T-helper 2 cell treated with Interferon-gamma antibody and Interleukin-4, amounts not matched to agents 5 μg/mL and 100 μg/mL, for 36 hours (primary cell): ENCODE measurements around the gene FAU.

Experiments used
- DNase-seq: peaks from one replicate; pipeline ENCODE4 v3.0.0; 2021; ENCODE audit warnings: low spot score
- H3K27ac Mint-ChIP-seq: one replicate; pipeline ENCODE4 v1.8.0; 2021; ENCODE audit warnings: mild to moderate bottlenecking, mixed read lengths
- H3K27me3 Mint-ChIP-seq: one replicate; pipeline ENCODE4 v1.8.0; 2021; ENCODE audit warnings: low read depth, mixed read lengths
- H3K36me3 Mint-ChIP-seq: one replicate; pipeline ENCODE4 v1.8.0; 2021; ENCODE audit warnings: low read depth, mixed read lengths
- H3K4me1 Mint-ChIP-seq: one replicate; pipeline ENCODE4 v1.8.0; 2021; ENCODE audit warnings: low read depth, mixed read lengths
- H3K4me3 Mint-ChIP-seq: one replicate; pipeline ENCODE4 v1.8.0; 2022; ENCODE audit warnings: mild to moderate bottlenecking, moderate library complexity, mixed read lengths
- H3K9me3 Mint-ChIP-seq: one replicate; pipeline ENCODE4 v1.8.0; 2021; ENCODE audit warnings: mixed read lengths

Gene FAU

GRCh38 chr11:65121865-65122696 is at the start of gene FAU, which contains the start of gene MRPL49:
Gene FAU, minus strand, starts transcription at chr11:65122134. Its CDS starts 321 bp downstream, at chr11:65121813.
Gene MRPL49, plus strand, starts transcription at chr11:65122321. Its CDS starts 26 bp downstream, at chr11:65122347.
- H3K27me3 Mint-ChIP-seq, result no peaks in the 10 kb centered on the region
- H3K9me3 Mint-ChIP-seq, result no peaks in the 10 kb centered on the region
- peaks cover 54% of the 10 kb centered on the region for H3K36me3 Mint-ChIP-seq

GRCh38 chr11:65170058-65170534 is 48.2 kb upstream of the FAU start, which contains the start of gene SPDYC:
Gene SPDYC, plus strand, starts transcription at chr11:65170233. Its CDS starts 1,125 bp downstream, at chr11:65171358.
- peaks cover 11% of the 10 kb centered on the region for H3K4me1 Mint-ChIP-seq

More at GRCh38 chr11:65121865-65122696, at the start of gene FAU, which contains the start of gene MRPL49:
- Mint-ChIP-seq H3K4me3 (peak within 1 kb of the TSS; percentile 99), H3K4me1 (peaks cover 26% of the 10 kb centered on the region), H3K27ac (peak within 1 kb of the TSS; percentile 99)
- peak; percentile 99 for DNase-seq

GRCh38 chr11:65169164-65169641 is 47.3 kb upstream of the FAU start:
- Mint-ChIP-seq H3K9me3 (no peaks in the 10 kb centered on the region), H3K27ac (peak overlapping the region; percentile 87), H3K27me3 (no peaks in the 10 kb centered on the region), H3K36me3 (no peaks in the 10 kb centered on the region), H3K4me3 (no peak overlapping the region), H3K4me1 (peaks cover 11% of the 10 kb centered on the region)
- no peak for DNase-seq

More at GRCh38 chr11:65170058-65170534, 48.2 kb upstream of the FAU start, which contains the start of gene SPDYC:
- Mint-ChIP-seq H3K27ac (peak within 1 kb of the TSS; percentile 87), H3K27me3 (no peaks in the 10 kb centered on the region), H3K36me3 (no peaks in the 10 kb centered on the region), H3K4me3 (no peak within 1 kb of the TSS), H3K9me3 (no peaks in the 10 kb centered on the region)
- no peak for DNase-seq

- no peaks in the 10 kb centered on the region for H3K27me3 Mint-ChIP-seq
- H3K9me3 Mint-ChIP-seq, result no peaks in the 10 kb centered on the region
- no peak for DNase-seq
- peaks cover 11% of the 10 kb centered on the region for H3K4me1 Mint-ChIP-seq
- H3K4me3 Mint-ChIP-seq, result no peak overlapping the region
- H3K27ac Mint-ChIP-seq, result no peak overlapping the region
- H3K36me3 Mint-ChIP-seq, result no peaks in the 10 kb centered on the region
Observed at GRCh38 chr11:65167656-65168055, 45.7 kb upstream of the FAU start.

GRCh38 chr11:65166893-65167292 is 45.0 kb upstream of the FAU start:
- no peak for DNase-seq
- Mint-ChIP-seq H3K36me3 (no peaks in the 10 kb centered on the region), H3K9me3 (no peaks in the 10 kb centered on the region), H3K4me3 (no peak overlapping the region), H3K27ac (no peak overlapping the region), H3K27me3 (no peaks in the 10 kb centered on the region), H3K4me1 (peaks cover 11% of the 10 kb centered on the region)

GRCh38 chr11:65165410-65166317 is 43.7 kb upstream of the FAU start:
- DNase-seq, result no peak
- Mint-ChIP-seq H3K36me3 (no peaks in the 10 kb centered on the region), H3K27me3 (peaks cover 2% of the 10 kb centered on the region), H3K9me3 (no peaks in the 10 kb centered on the region), H3K27ac (no peak overlapping the region), H3K4me1 (peaks cover 11% of the 10 kb centered on the region), H3K4me3 (no peak overlapping the region)

- no peaks in the 10 kb centered on the region for H3K9me3 Mint-ChIP-seq
- DNase-seq, result no peak
- H3K4me1 Mint-ChIP-seq, result peaks cover 3% of the 10 kb centered on the region
- H3K27ac Mint-ChIP-seq, result no peak overlapping the region
- H3K36me3 Mint-ChIP-seq, result no peaks in the 10 kb centered on the region
- H3K4me3 Mint-ChIP-seq, result no peak overlapping the region
- H3K27me3 Mint-ChIP-seq, result peaks cover 2% of the 10 kb centered on the region
Observed at GRCh38 chr11:65163684-65164083, 41.8 kb upstream of the FAU start.

- no peaks in the 10 kb centered on the region for H3K9me3 Mint-ChIP-seq
Observed at GRCh38 chr11:65160643-65161042, 38.7 kb upstream of the FAU start.

GRCh38 chr11:65159012-65159411 is 37.1 kb upstream of the FAU start:
- Mint-ChIP-seq H3K4me3 (no peak overlapping the region), H3K27me3 (peaks cover 2% of the 10 kb centered on the region), H3K27ac (no peak overlapping the region), H3K4me1 (no peaks in the 10 kb centered on the region), H3K36me3 (no peaks in the 10 kb centered on the region), H3K9me3 (no peaks in the 10 kb centered on the region)
- no peak for DNase-seq

More at GRCh38 chr11:65160643-65161042, 38.7 kb upstream of the FAU start:
- DNase-seq, result no peak
- Mint-ChIP-seq H3K4me3 (no peak overlapping the region), H3K4me1 (no peaks in the 10 kb centered on the region), H3K36me3 (no peaks in the 10 kb centered on the region), H3K27ac (no peak overlapping the region), H3K27me3 (peaks cover 2% of the 10 kb centered on the region)

GRCh38 chr11:65157336-65157735 is 35.4 kb upstream of the FAU start:
- Mint-ChIP-seq H3K27me3 (peaks cover 2% of the 10 kb centered on the region), H3K4me1 (peaks cover 6% of the 10 kb centered on the region), H3K27ac (no peak overlapping the region), H3K9me3 (no peaks in the 10 kb centered on the region), H3K36me3 (no peaks in the 10 kb centered on the region), H3K4me3 (no peak overlapping the region)
- DNase-seq, result no peak

GRCh38 chr11:65156926-65157325 is 35.0 kb upstream of the FAU start:
- DNase-seq, result no peak
- Mint-ChIP-seq H3K36me3 (no peaks in the 10 kb centered on the region), H3K27ac (no peak overlapping the region), H3K4me1 (peaks cover 10% of the 10 kb centered on the region), H3K9me3 (no peaks in the 10 kb centered on the region), H3K4me3 (no peak overlapping the region), H3K27me3 (peaks cover 2% of the 10 kb centered on the region)

GRCh38 chr11:65156256-65156655 is 34.3 kb upstream of the FAU start:
- DNase-seq, result no peak
- no peak overlapping the region for H3K27ac Mint-ChIP-seq
- H3K9me3 Mint-ChIP-seq, result no peaks in the 10 kb centered on the region
- H3K36me3 Mint-ChIP-seq, result no peaks in the 10 kb centered on the region
- H3K4me3 Mint-ChIP-seq, result no peak overlapping the region
- peaks cover 12% of the 10 kb centered on the region for H3K4me1 Mint-ChIP-seq
- peaks cover 2% of the 10 kb centered on the region for H3K27me3 Mint-ChIP-seq

GRCh38 chr11:65152122-65152521 is 30.2 kb upstream of the FAU start:
- H3K27ac Mint-ChIP-seq, result no peak overlapping the region
- no peak overlapping the region for H3K4me3 Mint-ChIP-seq
- peaks cover 17% of the 10 kb centered on the region for H3K4me1 Mint-ChIP-seq
- H3K27me3 Mint-ChIP-seq, result no peaks in the 10 kb centered on the region
- no peaks in the 10 kb centered on the region for H3K9me3 Mint-ChIP-seq
- no peaks in the 10 kb centered on the region for H3K36me3 Mint-ChIP-seq
- no peak for DNase-seq
